GM19035 (cell line): ENCODE measurements around the gene PPM1H.
"Not testable (repeated sequence)": the region's sequence is repeated elsewhere in the genome, so short reads cannot be mapped to it uniquely, and the experiment has no call there.

ENCODE experiments used
- ATAC-seq: cut with Tn5 transposase; IDR thresholded peaks from one replicate; pipeline ENCODE4 v1.9.1; 2021; ENCODE audit not compliant: unreplicated experiment

PPM1H gene

DNA sequence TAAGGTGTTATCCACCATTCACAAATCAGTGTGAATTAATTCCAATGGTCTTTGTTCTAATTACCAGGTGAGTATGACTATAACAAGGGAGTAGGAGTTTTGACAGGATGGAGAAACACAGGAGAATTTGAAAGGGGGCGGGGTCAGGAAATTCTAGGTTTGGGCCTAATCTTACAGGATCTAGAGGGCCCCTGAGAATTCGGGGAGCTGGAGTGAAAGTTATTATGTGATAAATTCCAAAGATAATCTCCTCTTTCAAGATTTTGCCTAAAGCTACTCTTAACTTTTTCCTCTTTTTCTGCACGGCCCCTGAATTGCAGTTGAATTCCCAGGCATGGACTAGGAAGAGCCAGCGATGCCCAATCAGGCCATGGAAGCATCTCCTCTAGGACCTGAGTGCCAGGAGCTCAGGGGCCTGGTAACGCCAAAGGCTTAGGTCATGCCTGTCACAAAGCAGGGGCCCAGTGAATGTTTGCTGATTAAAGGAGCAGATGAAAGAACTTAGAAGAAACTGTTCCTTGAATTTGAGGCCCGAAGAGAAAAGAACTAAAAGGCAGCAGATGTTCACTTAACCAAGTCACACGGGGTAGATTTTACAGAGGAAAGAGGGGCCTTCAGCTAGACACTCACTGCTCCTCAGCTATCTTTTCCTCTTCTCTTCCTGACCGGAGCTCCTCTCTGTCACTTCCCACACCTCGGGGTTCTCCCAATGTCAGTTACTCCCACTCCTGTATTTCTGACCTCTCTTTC is 195.5 kb downstream of the PPM1H start:
- ATAC-seq, result no peak

DNA sequence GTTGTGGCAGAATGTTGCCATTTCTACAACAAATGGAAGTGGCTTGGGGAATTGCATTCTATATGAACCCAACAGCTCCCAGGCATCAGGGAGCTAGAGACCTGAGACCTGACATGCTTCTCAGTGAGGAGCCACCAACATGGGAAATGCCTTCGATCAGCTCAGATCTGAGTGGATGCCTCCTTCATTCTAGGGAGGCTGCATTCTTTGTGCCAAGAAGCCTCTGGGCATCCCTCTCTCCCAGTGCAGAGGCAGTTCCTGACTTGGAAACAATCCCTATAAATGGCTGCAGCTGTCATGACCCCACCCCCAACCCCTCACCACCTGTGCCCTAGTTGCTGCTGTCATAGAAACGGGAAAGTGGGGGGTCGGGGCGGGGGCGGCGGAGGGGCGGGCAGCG is 196.3 kb downstream of the PPM1H start:
- no peak for ATAC-seq

DNA sequence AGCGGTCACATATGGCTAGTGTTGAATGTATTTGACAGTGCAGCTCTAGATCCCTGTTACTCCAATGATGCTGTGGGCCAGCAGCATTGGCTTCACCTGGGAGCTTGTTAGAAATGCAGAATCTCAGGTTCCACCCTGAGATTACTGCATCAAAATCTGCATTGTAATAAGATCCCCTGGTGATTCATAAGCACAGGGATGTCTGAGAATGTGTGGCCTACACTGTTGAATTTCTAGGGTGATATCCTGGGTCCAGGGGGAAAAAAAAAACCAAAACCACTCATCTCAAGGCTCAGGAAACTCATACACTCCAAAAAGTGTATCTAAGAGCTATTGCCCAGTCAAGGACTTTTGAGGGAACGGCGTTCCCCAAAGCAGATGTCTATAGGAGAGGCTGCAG is 196.8 kb downstream of the PPM1H start:
- no peak for ATAC-seq

DNA sequence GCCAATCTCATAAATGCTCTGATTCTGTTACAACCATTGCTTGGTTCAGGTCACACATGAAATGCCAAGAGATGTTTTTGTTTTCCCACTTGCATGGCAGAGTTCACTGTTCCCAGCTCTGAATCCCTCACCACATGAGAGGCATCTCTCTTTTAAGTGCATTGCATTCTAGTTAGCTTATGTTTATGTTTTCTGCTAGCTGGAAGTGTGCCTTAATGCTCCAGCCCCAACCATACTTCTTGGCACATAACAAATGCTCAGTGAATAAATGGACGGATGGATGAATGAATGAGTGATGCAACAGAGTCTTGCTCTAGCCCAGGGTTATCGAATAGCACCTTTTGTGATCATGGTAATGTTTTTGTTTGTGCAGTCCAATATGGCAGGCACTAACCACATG is 197.3 kb downstream of the PPM1H start:
- no peak for ATAC-seq

DNA sequence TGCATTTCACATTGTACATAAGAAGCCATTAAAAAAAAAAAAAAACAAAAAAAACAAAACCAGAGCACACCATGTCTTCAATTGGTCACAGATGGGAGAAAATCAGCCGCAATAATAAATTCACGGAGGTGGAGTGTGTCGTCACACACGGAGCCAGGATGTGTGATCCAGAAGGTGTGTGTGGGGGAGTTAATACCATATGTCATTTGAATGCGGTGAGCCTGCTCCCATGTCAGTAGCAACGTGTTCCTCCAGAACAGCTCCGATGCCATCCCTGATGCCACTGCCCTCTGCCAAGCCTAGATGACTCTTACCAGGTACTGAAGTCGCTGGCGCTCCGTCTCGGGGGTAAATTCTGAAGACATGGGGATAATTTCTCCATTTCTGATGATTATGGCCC is 197.8 kb downstream of the PPM1H start:
- ATAC-seq, result no peak

DNA sequence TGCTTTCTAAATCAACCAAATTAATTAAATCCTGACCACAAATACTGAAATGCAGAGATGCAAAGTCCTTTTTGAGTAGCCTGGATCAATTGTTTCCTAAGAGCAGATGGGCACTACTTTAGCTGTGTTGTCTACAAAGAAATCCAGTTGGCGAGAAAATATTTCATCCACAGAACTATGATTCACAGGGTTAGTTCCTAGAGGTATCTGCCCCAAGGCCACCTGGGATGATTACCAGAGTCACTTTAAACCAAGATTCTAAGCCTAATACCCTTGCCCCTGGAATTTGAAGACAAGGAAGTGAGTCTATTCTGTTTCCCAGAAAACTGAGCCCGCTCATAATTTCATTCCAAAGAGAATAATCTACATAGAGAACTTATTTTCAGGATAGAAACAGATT is 198.4 kb downstream of the PPM1H start:
- ATAC-seq, result no peak

DNA sequence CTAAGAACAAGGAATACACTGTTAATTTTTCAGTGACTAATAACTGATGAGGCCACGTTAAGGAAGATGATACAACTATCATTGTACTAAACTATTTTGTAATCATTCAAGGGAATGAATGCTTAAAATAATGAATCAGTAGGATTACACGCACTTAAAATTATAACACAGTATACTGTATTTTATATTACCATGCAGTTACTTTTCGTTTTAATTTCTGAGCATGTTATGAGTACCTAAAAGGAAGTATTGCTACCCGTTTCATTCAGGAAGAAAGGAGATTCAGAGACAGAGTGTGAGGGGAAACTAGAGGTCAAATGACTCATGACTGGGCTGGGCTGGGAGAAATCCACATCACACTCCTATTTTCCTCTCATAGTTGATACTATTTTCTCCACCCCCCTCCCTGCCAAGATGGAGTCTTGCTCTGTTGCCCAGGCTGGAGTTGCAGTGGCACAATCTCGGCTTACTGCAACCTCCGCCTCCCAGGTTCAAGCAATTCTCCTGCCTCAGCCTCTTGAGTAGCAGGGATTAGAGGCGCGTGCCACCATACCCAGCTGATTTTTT is 202.0 kb downstream of the PPM1H start:
- no peak for ATAC-seq

DNA sequence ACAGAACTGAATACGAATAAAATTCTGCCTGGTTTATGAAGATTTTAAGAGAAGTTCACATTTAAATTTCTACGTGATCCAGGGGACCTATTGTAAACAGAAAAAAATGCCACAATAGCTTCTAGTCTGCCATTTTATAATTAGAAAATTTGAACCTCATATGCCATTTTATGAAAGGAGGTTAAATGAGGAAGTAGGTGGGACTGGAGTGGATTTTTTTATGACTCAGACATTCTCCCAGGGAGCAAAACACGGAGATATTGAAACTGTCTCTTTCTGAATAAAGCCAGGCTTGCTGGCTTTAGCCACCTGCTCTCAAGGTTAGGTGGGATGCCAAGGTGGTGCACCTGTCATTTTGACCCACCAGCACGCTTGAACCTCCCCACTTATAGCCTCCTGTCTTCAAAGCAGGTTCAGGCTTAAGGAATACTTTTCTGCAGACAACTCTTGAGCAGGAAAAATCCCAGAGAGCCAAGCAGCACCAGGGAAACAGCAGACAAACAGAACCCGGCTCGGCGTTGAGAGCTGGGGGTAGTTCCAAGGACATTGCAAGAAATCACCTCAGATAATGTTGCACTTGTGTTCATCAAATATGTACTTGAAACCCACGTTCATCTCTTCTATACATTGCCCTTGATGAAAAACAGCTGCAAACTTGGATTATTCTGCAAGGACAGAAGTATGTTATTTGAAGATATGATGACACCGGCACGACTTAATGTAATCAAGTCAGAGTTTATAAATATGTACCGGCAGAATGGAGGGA is 203.7 kb downstream of the PPM1H start:
- no peak for ATAC-seq

DNA sequence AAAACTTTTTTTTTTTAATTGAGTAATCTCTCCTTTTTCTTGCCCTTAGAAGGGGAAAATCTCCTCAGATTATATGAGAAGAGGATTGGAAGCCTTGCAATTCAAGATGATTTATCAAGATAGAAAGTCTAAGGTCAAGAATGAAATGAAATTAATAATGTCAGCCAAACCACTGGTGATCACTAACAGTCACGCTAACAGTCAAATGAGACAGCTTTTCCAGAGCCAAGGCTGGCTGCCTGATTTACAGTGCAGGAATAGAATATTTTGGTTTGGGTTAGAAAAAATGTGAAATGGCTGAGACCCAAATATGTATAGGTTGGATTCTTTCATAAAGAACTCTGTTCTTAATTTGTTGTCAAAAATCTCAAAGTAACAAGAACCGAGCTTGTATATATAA is 204.3 kb downstream of the PPM1H start:
- no peak for ATAC-seq

DNA sequence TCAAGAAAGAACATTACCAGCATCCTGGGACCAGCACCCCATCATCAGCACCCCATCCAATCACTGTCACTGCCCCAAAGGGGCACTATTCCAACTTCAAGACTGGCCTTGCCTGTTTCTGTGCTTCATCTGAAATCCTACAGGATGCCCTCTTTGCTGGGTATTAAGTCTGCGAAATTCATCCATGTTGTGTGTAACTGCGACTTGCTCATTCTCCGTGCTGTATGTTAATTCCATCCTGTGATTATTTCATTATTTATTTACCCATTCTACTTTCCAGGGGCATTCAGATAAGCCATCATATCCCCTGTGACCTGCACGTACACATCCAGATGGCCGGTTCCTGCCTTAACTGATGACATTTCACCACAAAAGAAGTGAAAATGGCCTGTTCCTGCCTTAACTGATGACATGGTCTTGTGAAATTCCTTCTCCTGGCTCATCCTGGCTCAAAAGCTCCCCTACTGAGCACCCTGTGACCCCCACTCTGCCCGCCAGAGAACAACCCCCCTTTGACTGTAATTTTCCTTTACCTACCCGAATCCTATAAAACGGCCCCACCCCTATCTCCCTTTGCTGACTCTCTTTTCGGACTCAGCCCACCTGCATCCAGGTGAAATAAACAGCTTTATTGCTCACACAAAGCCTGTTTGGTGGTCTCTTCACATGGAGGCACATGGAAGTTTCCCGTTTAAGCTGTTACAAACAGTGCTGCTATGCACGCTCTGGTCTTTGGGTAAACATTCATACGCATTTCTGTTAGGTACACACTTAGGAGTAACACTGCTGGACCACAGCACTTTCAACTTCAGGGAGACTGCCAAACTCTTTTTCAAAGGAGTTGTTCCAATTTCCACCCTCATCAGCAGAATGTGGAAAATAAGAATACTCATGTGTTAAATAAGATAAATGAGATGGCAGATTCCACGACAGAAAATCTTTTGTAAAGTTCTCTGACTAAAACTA is 205.1 kb downstream of the PPM1H start:
- ATAC-seq, result not testable (repeated sequence)

DNA sequence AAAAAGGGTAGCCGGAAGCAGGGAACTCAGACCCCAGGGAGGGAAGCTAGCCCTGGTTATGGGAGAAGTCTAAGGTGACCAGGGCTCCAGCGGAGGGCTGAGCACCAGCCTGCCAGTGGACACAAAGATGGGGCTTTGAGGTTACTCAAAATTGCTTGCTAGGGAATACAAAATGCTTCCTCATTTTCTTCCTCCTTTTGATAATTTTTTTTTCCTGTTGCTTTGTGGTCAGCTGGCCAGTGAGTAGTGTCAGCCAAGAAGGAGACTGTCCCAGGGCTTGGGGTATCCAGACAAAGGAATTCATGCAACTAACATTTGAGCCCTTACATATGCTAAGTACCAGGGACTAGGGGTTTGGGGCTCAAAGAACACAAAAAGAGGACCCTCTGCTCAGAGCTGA is 206.2 kb downstream of the PPM1H start:
- ATAC-seq, result no peak

DNA sequence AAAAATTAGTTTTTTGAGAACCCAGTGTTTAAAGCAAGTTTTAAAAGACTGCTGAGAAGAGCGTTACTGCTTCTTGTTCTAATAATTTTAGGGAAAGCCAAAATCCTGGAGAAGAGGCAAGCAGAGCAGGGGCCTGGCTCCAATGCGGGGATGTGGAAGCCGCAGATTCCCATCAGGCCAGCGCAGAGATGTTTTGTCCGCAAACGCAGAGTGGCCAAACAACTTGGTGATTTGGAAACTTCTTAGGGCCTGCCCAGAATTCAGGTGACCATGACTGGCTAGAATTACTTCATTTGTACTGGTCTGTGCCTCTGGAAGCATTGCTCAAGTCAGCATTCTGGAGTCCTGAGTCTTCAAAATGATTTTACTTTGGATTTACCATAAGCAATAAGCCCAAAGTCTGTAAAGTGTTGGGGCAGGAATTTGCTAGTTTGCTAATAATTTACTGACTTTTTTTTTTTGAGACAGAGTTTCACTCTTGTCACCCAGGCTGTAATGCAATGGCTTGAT is 208.4 kb downstream of the PPM1H start:
- no peak for ATAC-seq

DNA sequence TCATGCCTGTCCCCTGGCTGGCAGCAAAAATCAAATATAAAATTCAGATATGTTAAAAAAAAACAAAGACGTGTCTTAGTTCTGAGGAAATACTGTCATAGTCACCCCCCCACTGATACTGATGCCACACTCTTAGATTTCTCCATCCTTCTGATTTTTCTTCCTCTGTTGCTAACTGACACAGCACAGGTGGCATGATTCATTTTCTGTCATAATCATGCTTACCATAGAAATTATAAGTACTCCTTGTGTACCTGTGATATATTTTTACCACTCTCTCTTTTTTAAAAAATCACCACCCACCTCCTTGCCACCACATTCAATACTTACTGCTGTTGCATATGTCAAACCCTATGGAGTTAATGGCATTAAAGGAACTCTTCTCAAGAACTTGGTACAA is 209.2 kb downstream of the PPM1H start:
- no peak for ATAC-seq

DNA sequence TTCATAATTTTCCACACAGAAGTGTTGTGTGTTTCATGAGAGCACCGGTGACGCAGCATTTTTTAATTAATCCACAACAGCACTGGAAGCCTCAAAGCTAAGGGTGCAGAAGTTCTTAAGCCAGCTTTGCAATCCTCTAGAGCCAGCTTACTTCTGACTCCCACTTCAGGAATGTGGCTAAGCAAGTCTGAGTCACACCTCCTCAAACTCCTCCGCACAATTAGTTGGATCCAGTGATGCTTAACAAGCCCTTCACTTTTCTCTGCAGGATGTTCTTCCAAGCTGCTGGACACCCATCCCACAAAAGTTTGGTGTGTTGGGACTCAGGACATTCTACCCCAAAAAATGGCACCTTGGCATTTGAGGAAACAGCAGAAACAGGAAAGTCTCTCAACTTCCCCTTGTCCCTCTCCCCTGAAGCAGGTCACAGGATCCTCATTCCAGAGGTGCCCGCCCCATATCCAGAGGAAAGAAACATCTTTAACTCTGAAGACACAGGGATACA is 210.0 kb downstream of the PPM1H start:
- ATAC-seq, result no peak

DNA sequence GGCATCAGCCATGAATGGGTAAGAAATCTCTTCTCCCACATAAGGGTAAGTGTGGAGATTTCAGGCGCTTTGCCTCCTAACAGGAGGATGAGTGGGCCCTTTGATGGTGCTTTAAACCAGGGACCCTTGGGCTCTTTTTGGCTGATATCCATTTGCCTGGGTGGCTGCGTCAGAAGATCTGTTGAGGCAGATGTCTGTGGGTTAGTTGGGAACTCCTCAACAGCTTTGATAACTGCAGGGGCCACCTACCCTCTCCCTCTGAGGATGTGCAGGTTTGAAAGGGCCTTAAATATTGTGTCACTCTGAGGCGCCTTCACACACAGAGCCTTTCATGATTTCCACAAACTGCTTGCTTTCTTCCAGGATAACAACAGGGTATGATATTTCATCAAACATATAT is 210.7 kb downstream of the PPM1H start:
- no peak for ATAC-seq

DNA sequence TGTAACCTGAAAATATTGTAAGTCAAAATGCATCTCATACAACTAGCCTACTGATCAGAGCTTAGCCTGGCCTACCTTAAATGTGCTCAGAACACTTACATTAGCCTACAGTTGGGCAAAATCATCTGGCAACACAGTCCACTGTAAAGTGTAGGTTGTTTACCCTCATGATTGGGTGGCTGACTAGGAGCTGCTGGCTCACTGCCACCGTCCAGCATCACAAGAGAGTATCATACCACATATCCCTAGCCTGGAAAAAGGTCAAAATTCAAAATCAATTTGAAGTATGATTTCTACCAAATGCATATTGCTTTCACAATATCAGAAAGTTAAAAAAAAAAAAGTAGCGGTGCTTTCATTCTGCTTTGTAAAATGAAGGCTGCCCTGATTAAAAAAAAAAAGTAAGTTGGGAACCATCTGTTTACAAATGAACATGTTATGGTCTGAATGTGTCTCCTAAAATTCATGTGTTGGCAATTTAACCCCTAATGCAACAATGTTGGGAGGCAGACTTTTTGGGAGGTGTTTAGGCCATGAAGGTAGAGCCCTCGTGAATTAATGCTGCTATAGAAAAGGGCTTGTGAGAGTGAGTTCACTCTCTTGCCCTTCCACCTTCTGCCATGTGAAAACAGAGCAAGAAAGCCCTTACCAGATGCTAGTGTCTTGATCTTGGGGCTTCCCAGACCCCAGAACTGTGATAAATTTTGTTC is 211.8 kb downstream of the PPM1H start:
- no peak for ATAC-seq

DNA sequence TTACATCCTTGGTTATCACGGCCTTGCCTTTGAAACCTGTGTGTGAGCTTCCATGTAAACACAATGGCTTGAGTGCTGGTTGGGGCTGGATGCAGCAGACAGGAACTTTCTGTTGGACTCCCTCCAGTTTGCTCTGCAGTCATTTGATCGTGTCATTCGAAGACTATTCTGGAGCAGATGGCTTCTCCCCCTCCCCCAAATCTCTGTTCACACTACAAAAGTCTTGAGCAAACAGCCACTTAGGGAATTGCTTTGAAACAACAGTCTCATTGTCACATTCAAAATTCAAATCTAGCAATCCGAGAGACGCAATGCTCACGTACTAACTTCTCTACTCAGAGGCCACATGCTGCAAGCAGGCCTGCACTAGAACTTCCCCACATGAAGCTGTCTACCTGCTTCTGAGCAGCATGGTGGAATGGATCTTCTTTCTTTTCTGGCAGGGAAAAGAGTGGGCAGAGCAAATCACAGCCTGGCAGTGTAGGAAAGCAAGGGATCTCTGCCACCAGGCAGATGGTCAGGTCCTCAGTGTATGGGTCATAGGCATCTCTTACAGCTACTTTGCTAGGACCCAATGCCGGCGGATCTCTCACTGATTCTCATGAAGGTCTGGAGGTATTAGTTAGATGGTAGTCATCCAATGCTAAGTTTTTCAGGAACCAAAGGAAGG is 214.2 kb downstream of the PPM1H start:
- ATAC-seq, result no peak

DNA sequence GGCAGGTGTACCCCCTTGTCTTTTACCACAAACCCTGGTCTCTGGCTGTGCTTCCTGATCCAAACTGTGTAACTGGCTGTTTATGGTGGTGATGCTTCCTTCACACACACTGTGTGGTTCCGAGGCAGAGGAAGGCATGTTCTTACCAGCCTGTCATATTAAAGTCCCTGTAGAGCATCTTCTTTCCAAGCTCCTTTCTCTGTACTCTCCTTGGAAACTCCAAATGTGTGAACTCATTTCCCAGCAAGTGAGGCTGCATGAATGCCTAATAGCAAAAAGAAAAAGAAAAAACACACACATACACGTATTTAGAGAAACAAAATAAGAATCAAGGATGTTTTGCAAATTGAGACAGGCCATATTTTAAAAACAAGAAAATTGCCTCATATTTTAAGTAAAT is 214.9 kb downstream of the PPM1H start:
- no peak for ATAC-seq

DNA sequence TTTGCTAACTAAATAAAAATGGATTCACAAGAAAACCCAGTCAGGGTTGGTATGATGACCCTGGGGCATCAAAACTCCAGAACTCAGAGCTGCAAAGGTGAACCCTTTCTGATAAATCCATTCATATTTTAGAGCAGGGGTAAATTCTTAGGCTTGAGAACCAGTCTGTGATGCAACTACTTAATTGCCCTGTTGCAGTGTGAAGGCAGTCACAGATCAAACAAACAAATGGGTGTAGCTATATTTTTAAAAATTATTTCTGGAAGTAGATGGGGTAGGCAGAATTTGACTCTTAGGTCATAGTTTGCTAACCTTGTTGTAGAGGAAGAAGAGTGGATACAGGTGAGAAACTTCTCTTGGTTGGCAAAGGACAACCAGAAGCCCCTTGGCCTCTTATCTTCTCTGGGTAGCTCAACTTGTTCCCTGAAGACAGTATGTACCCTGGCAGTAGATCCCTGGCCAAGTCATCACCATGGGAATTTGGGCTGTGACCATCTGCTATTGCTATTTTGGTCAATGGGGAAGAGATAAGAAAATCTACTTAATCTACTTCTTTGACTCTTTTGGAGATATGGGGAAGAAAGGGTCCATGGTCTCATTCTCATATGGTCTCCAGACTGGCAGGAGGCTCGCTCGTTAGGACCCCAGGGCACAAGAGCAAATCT is 216.1 kb downstream of the PPM1H start:
- ATAC-seq, result no peak
